ENCODE measurements around the gene CLEC3B. TPM values are rescaled to one million over a fixed set of nuclear protein-coding genes. Genes with fewer than 3 reads are reported as not detected.

CLEC3B gene
- total and polyA plus RNA-seq, 12 donors: 34.8 to 355 (median 59.4) TPM

DNA sequence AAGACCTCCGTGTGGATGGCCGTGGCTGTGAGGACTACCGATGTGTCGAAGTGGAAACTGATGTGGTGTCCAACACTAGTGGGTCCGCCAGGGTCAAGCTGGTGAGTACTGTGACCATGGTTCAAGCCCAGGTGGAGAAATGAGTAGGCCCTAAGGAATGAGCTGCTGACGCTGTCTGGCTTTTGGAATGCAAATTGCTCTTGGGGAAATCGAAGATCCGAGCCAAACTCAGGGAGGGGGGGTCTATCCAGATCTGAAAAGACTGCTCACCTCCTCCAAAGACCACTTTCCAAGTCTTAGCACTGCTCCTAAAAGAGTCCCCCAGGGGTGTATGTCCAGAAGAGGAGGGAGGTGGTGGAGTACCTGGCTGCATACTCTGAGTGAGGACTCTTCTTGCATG is 37.0 kb upstream of the CLEC3B start:
- Histone ChIP-seq H3K9me3 (no peaks in the 10 kb centered on the region), H3K27me3 (no peaks in the 10 kb centered on the region), H3K36me3 (peaks cover 0 to 41% (median 0%) of the 10 kb centered on the region in 9 donors), H3K4me1 (peaks cover 5 to 60% (median 25%) of the 10 kb centered on the region in 9 donors), H3K4me3 (no peak overlapping the region), H3K27ac (peak overlapping the region in 1 of 10 donors; percentile 54)
- TF ChIP-seq, protein P1, sequence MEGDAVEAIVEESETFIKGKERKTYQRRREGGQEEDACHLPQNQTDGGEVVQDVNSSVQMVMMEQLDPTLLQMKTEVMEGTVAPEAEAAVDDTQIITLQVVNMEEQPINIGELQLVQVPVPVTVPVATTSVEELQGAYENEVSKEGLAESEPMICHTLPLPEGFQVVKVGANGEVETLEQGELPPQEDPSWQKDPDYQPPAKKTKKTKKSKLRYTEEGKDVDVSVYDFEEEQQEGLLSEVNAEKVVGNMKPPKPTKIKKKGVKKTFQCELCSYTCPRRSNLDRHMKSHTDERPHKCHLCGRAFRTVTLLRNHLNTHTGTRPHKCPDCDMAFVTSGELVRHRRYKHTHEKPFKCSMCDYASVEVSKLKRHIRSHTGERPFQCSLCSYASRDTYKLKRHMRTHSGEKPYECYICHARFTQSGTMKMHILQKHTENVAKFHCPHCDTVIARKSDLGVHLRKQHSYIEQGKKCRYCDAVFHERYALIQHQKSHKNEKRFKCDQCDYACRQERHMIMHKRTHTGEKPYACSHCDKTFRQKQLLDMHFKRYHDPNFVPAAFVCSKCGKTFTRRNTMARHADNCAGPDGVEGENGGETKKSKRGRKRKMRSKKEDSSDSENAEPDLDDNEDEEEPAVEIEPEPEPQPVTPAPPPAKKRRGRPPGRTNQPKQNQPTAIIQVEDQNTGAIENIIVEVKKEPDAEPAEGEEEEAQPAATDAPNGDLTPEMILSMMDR (IDR thresholded peaks at IDR 0.05): no peak
- ATAC-seq (peak in 1 of 8 donors; percentile 27), DNase-seq (no peak)
- 85 to 87% methylated on average over 8 of the region's 8 CpGs for WGBS, 2 donors
- intact Hi-C loops (cut with DNase I): no loop called here

DNA sequence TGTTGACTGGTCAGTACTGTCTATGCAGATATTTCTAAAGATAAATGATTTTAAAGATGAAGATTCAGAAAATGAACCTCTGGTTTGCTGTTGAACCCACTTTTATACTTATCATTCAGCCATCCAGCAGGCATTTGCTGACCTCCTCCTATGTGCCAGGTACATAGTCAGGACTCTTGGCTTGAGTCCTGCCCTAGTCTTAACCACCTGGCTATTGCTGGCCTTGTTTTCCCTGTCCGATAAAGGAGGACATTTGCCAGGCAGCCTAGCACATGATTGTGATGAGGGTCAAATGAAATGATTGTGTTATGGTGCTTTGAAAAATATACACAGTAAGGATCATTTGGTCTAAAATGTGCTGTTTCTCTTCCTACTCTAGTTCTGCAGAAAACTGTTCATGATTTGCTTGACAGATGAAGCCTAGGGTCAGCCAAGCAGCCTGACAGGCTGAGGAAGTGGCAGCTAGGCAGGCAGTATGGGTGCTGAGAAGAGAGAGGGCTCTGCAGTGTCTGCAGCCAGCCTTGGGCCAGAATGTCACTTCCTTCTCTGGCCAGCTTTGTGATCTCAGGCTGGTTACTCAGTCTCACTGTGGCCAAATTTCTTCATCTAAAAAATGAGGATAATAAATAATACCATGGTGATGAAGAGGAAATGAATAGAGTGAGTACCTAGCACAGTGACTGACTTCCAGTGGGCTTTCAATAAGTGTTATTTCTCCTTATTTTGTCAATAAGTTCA is 36.3 kb upstream of the CLEC3B start:
- ATAC-seq (peak in 5 of 8 donors; percentile 41 to 60 (median 47)), DNase-seq (no peak)
- no peak overlapping the region for H3K4me3 ChIP-seq
- peaks cover 5 to 58% (median 26%) of the 10 kb centered on the region in 9 donors for H3K4me1 ChIP-seq
- whole genome bisulfite sequencing, 2 donors: 59 to 74% methylated on average over 1 of the region's 1 CpG
- no peaks in the 10 kb centered on the region for H3K9me3 ChIP-seq
- peak overlapping the region in 2 of 10 donors; percentile 23 to 54 for H3K27ac ChIP-seq
- intact Hi-C loops (cut with DNase I): loop anchor here in 1 of 10 donors (5.0 kb wide), 1 partner anchor 37 kb away; the partner anchor contains the start of gene CLEC3B
- H3K36me3 ChIP-seq: peaks cover 0 to 41% (median 0%) of the 10 kb centered on the region in 9 donors
- TF ChIP-seq, protein P1 (IDR thresholded peaks at IDR 0.05): no peak
- no peaks in the 10 kb centered on the region for H3K27me3 ChIP-seq

DNA sequence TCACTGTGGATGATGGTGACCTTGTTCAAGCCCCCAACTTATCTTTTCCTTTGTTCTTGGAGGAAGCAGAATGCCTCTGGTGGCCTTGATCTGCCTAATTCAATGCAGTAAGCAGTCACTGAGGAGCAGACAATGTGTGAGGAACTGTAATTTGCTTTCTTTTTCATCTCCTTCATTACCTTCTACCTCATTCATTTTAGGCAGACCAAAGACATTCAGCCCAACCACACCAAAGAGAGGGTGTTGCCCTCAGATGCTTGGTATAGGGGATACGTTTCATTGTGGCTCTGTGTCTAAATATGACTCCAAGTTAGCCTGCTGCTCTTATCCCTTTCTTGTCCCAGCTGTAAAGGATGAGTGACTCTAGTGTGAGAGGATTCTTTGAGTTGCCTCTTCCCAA is 34.8 kb upstream of the CLEC3B start:
- DNase-seq: no peak
- no peak for ATAC-seq
- Histone ChIP-seq H3K27me3 (no peaks in the 10 kb centered on the region), H3K9me3 (no peaks in the 10 kb centered on the region), H3K4me1 (peaks cover 12 to 73% (median 38%) of the 10 kb centered on the region in 9 donors), H3K36me3 (peaks cover 0 to 41% (median 0%) of the 10 kb centered on the region in 9 donors), H3K27ac (no peak overlapping the region), H3K4me3 (no peak overlapping the region)
- TF ChIP-seq, protein P1 (IDR thresholded peaks at IDR 0.05): no peak
- 86 to 91% methylated on average over 1 of the region's 1 CpG for WGBS, 2 donors
- intact Hi-C loops (cut with DNase I): loop anchor here in 1 of 10 donors (5.0 kb wide), 1 partner anchor 36 kb away; the partner anchor contains the start of gene CLEC3B

DNA sequence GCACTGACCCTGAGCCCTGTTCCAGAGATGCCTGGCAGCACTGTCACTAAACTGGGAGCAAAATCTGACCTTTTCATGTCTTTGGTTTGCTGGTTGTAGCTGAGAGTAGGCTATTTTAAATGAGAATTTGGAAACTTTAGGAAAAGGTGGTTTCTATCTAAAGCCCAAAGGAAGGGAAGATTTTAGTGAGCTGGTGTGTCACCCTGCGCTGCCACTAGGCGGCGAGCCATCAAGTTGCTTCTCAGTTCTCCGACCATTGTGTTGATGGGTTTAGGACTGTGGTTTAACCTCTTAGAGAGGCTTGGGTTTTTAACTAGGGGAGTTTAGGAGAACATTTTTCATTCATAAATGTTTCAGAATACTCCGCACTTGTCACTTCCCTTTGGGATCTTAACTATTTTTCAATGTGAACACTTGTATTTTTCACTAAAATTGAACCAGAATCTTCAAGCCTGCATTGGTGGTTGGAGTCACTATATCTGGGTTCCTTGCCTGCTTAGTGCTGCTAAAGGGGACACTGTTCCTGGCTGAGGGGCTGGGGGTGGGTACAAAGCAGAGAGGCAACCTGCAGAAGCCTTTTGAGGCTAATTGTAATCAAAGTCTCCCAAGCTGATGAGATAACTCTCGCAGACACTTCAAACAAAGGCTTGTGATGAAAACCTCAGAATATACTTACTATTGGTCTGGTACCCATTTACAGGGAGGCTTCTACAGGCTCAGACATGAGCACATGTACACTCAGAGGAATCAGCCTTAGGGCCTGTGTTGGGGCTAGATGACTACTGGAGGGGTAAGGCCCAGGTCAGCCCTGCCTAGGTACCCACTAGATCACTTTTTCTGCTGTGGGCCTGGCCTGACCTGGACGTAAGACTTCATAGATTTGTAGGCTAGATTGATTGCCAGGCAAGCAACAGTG is 33.3 kb upstream of the CLEC3B start:
- no peaks in the 10 kb centered on the region for H3K9me3 ChIP-seq
- peaks cover 0 to 54% (median 3%) of the 10 kb centered on the region in 9 donors for H3K36me3 ChIP-seq
- H3K27me3 ChIP-seq: no peaks in the 10 kb centered on the region
- 72 to 78% methylated on average over 7 of the region's 7 CpGs for WGBS, 2 donors
- TF ChIP-seq, protein P1 (IDR thresholded peaks at IDR 0.05): peak; percentile 32 to 73 (median 61)
- no peak overlapping the region for H3K4me3 ChIP-seq
- H3K27ac ChIP-seq: peak overlapping the region in 4 of 10 donors; percentile 26 to 63 (median 32)
- H3K4me1 ChIP-seq: peaks cover 12 to 72% (median 35%) of the 10 kb centered on the region in 9 donors
- DNase-seq: no peak
- ATAC-seq: peak in 1 of 8 donors; percentile 35
- intact Hi-C loops (cut with DNase I): loop anchor here in 1 of 10 donors (5.0 kb wide), 1 partner anchor 34 kb away; the partner anchor contains the start of gene CLEC3B

All from heart right ventricle (tissue), 16 donors.